ENCODE results near the gene HS3ST5. TPM values are rescaled to one million over a fixed set of nuclear protein-coding genes. Genes with fewer than 3 reads are reported as not detected.
"Not testable (repeated sequence)": the region's sequence is repeated elsewhere in the genome, so short reads cannot be mapped to it uniquely, and the experiment has no call there.

Gene HS3ST5
- total RNA-seq, 2 donors from 2014 or later = 0.05 to 0.16 TPM

DNA sequence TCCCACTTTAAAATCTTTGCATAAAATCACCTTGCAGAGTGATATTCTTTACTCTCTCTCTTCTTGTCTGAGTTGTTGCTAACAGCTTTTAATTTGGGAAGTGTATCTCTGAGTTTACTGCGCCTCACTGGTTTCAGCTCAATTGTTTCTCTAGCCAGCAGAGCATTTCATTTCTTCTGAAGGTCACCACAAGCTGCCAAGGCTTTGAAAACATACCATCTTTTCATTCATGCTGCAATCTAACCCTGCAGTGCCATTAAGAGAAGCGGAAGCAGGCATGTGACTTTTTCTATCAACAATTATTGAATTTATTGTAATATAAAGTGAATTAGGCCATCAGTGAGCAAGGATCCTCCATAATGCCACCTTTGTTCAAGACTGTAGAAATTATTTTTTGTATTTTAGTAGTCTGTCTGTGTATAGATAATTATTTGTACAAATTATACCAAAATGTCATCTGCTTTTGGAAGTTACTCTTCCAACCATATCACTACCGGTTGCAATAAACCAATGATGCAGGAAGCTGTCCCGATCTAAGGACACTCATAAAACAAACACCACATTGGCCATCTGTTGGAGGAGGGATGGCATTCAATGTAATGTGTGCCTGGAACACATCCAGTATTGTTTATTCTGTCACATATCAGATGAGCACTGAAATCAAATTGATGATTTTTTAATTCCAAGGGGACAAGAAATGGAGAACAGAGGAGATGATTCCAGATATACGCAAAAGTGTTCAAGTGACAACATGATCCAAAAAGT, 26.8 kb downstream of the HS3ST5 start:
- no peak for DNase-seq
- Histone ChIP-seq H3K9ac (ENCODE audit: low read depth in 2 of 2, low read length in 2 of 2) (no peak overlapping the region), H3K27me3 (no peaks in the 10 kb centered on the region), H3K9me3 (no peaks in the 10 kb centered on the region), H3K4me1 (no peaks in the 10 kb centered on the region), H3K36me3 (no peaks in the 10 kb centered on the region), H3K4me3 (no peak overlapping the region), H3K27ac (no peak overlapping the region)
- TF ChIP-seq, protein P1, sequence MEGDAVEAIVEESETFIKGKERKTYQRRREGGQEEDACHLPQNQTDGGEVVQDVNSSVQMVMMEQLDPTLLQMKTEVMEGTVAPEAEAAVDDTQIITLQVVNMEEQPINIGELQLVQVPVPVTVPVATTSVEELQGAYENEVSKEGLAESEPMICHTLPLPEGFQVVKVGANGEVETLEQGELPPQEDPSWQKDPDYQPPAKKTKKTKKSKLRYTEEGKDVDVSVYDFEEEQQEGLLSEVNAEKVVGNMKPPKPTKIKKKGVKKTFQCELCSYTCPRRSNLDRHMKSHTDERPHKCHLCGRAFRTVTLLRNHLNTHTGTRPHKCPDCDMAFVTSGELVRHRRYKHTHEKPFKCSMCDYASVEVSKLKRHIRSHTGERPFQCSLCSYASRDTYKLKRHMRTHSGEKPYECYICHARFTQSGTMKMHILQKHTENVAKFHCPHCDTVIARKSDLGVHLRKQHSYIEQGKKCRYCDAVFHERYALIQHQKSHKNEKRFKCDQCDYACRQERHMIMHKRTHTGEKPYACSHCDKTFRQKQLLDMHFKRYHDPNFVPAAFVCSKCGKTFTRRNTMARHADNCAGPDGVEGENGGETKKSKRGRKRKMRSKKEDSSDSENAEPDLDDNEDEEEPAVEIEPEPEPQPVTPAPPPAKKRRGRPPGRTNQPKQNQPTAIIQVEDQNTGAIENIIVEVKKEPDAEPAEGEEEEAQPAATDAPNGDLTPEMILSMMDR (IDR thresholded peaks at IDR 0.05) = no peak
- intact Hi-C loops (cut with DNase I) = no loop called here

DNA sequence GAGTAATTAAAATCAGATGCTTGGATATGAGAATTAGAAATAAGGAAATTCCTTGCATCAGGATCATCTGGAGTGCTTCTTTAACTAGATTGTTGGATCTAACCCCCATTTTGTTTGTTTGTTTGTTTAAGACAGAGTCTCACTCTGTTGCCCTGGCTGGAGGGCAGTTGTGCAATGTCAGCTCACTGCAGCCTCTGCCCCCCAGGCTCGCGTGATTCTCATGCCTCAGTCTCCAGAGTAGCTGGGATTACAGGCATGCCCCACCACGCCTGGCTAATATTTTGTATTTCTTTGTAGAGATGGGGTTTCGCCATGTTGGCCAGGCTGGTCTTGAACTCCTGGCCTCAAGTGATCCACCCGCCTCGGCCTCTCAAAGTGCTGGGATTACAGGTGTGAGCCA, 29.0 kb downstream of the HS3ST5 start:
- intact Hi-C loops (cut with DNase I); H3K4me1 ChIP-seq; H3K9me3 ChIP-seq; H3K4me3 ChIP-seq; H3K27me3 ChIP-seq; DNase-seq; H3K27ac ChIP-seq; H3K36me3 ChIP-seq; H3K9ac ChIP-seq (ENCODE audit: low read depth in 2 of 2, low read length in 2 of 2): not testable (repeated sequence)

DNA sequence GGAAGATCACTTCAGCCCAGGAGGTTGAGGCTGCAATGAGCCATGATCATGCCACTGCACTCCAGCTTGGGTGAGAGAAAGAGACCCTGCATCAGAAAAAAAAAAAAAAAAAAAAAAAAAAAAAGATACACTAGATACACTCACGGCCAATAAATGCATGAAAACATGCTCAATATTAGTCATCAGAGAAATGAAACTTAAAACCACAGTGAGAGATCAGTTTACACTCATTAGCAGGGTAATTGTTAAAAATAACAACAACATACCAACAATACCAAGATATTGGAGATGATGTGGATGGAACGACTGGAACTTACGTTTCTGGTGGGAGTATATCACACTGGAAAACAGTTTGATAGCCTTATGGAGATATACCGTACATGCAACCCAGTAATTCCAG, 29.9 kb downstream of the HS3ST5 start:
- TF ChIP-seq, protein P1 (IDR thresholded peaks at IDR 0.05) = no peak
- H3K4me1 ChIP-seq = no peaks in the 10 kb centered on the region
- no peak overlapping the region for H3K27ac ChIP-seq
- no peak overlapping the region for H3K4me3 ChIP-seq
- no peak for DNase-seq
- no peaks in the 10 kb centered on the region for H3K27me3 ChIP-seq
- H3K36me3 ChIP-seq = no peaks in the 10 kb centered on the region
- intact Hi-C loops (cut with DNase I) = no loop called here
- no peak overlapping the region for H3K9ac ChIP-seq (ENCODE audit: low read depth in 2 of 2, low read length in 2 of 2)
- H3K9me3 ChIP-seq = no peaks in the 10 kb centered on the region

DNA sequence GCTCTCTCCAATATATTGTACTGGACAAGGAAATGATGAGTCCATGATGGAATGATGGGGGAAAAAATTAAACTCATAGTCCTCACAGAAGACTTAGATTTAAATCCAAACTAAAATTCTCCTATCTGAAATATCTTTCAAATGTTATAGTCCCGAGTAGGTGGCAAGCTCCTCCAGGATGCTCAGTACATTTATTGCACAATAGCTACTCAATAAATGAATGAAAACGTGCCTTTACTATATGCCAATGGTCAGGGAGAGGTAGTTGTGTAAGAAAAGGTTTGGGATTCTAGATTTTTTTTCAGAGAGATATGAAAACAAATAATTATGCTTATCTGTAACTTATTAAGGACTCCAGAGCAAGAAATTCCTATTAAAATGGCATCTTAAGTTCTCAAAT, 32.8 kb downstream of the HS3ST5 start:
- H3K36me3 ChIP-seq = no peaks in the 10 kb centered on the region
- H3K9me3 ChIP-seq = no peaks in the 10 kb centered on the region
- H3K4me3 ChIP-seq = no peak overlapping the region
- TF ChIP-seq, protein P1 (IDR thresholded peaks at IDR 0.05) = no peak
- no peaks in the 10 kb centered on the region for H3K4me1 ChIP-seq
- DNase-seq = no peak
- intact Hi-C loops (cut with DNase I) = no loop called here
- H3K9ac ChIP-seq (ENCODE audit: low read depth in 2 of 2, low read length in 2 of 2) = no peak overlapping the region
- H3K27ac ChIP-seq = no peak overlapping the region
- H3K27me3 ChIP-seq = no peaks in the 10 kb centered on the region

DNA sequence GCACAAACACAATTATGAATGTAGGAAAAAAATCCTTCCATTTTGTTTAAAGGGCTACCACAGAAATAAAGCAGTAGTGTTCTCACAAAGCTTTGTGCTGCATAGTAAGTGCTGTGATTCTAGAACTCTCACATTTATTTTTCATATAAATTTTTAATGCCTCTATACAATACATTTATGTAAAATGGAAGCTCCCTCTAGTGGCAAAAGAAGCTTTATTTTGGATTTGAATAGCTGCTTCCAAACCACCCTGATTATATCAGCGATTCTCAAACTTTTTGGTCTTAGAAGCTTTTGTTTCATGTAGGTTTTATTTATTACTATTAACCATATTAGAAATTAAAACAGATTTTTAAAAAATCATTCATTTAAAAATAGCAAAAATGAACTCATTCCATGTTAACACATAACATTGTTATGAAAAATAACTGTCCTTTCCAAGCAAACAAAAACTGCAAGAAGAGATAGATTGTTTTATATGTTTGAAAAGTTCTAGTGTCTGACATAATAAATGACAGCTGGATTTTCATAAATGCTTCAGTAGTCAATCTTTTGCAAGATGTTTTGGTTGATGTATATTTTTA, 38.4 kb downstream of the HS3ST5 start:
- H3K9ac ChIP-seq (ENCODE audit: low read depth in 2 of 2, low read length in 2 of 2) = no peak overlapping the region
- no peak overlapping the region for H3K4me3 ChIP-seq
- no peak for DNase-seq
- no peak overlapping the region for H3K27ac ChIP-seq
- H3K27me3 ChIP-seq = no peaks in the 10 kb centered on the region
- H3K9me3 ChIP-seq = no peaks in the 10 kb centered on the region
- no peaks in the 10 kb centered on the region for H3K4me1 ChIP-seq
- no peaks in the 10 kb centered on the region for H3K36me3 ChIP-seq
- intact Hi-C loops (cut with DNase I) = no loop called here
- TF ChIP-seq, protein P1 (IDR thresholded peaks at IDR 0.05) = peak; percentile 22

DNA sequence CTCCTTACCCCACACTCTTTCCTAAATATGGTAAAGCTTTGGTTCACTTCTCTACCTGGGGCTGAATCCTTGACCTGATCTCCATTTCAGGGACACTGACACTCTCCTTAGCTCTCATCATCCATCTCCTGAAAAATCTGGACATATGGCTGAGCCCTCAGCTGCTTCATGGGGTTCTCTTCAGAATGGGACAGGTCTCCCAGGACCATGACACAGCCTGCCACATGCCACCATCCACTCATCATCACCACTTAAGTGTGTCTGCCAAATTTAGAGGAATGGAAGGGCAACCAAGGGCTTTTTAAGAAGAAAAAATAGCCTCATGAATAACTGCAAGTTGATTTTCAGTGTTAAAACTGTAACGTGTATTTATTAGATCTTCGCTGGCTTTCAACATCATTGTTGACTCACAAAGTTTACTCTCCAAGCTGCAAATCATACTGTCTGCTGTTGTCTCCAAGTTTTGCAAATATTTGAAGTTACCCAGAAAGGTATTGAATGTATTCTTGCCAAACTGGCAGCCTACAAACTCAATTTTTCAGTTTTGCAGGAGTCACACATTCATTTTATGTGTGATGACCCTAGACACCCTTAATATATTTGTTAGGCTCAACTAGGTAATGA, 41.1 kb downstream of the HS3ST5 start:
- H3K27me3 ChIP-seq = no peaks in the 10 kb centered on the region
- no peaks in the 10 kb centered on the region for H3K36me3 ChIP-seq
- intact Hi-C loops (cut with DNase I) = no loop called here
- H3K4me1 ChIP-seq = no peaks in the 10 kb centered on the region
- no peak overlapping the region for H3K4me3 ChIP-seq
- H3K9me3 ChIP-seq = no peaks in the 10 kb centered on the region
- no peak overlapping the region for H3K27ac ChIP-seq
- TF ChIP-seq, protein P1 (IDR thresholded peaks at IDR 0.05) = no peak
- DNase-seq = no peak
- no peak overlapping the region for H3K9ac ChIP-seq (ENCODE audit: low read depth in 2 of 2, low read length in 2 of 2)

All from colonic mucosa (tissue), 4 donors.